Measurements from ENCODE around the gene IGF1. TPM values are rescaled to one million over a fixed set of nuclear protein-coding genes. Genes with fewer than 3 reads are reported as not detected.

The IGF1 gene
- total RNA-seq, 1 experiment from 2014 or later: not detected

- no peak overlapping the region for H3K4me3 ChIP-seq
- no peaks in the 10 kb centered on the region for H3K9me3 ChIP-seq
- H3K36me3 ChIP-seq: no peaks in the 10 kb centered on the region
- no peak for DNase-seq
- no peaks in the 10 kb centered on the region for H3K27me3 ChIP-seq
These were observed 55.0 kb downstream of the IGF1 start for GRCh38 chr12:102425109-102426039.

DNA sequence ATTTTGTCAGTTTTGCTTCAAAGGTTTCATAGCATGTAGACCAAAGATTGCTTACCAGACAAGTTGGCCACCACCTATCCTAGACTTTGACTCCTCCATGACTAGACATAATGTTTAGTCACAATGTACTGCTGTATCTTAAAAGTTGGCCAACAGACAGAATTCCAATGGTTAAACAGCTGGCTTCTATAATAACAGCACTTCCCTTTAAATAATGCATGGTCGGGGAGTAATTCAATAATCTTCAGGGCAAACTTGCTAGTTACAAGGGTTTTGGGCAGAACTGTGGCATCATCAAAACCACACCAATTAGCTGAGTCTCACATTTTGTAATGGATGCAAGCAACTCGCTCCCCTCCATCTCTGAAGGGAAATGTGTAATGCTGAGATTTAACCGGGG, 56.9 kb downstream of the IGF1 start:
- no peak for DNase-seq

DNA sequence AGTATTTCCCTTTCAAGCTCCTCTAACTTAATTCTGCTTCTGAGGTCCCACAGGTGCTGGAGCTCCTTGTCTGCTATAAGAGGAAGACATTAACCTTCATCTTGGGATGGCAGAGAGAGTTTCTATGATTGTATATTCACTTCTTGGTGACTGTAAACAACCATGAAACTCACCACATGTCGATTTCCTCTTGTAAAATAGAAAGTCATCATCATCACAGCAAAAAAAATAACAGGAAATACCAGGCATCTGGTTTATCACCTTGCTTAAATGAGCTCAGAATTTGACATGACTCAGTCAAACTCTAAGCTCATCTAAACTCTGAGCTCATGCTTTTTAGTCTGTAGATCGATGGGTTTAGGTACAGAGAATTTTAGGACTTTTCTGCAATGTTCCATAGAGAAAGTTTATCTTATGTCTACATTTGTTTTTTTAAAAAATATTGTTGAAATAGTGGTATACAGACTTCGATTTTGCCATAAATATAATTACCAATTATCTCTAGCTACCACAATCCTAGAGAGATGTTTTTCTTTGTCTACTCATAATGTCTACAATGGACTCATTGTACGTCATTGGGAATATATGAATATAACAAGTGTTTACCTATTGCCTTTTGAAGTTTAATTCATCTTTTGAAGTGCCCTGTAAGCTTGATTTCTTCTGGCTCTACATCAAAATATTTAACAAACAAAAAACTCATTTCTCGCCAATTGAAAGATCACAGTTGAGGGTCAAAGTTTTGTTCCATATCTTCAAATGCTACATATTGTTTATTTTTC, 58.4 kb downstream of the IGF1 start:
- Histone ChIP-seq H3K4me3 (no peak overlapping the region), H3K9me3 (no peaks in the 10 kb centered on the region), H3K36me3 (no peaks in the 10 kb centered on the region), H3K27me3 (no peaks in the 10 kb centered on the region)
- DNase-seq: no peak

More for the DNA sequence above, 56.9 kb downstream of the IGF1 start:
- H3K4me3 ChIP-seq: no peak overlapping the region
- no peaks in the 10 kb centered on the region for H3K36me3 ChIP-seq
- H3K27me3 ChIP-seq: no peaks in the 10 kb centered on the region
- H3K9me3 ChIP-seq: no peaks in the 10 kb centered on the region

DNA sequence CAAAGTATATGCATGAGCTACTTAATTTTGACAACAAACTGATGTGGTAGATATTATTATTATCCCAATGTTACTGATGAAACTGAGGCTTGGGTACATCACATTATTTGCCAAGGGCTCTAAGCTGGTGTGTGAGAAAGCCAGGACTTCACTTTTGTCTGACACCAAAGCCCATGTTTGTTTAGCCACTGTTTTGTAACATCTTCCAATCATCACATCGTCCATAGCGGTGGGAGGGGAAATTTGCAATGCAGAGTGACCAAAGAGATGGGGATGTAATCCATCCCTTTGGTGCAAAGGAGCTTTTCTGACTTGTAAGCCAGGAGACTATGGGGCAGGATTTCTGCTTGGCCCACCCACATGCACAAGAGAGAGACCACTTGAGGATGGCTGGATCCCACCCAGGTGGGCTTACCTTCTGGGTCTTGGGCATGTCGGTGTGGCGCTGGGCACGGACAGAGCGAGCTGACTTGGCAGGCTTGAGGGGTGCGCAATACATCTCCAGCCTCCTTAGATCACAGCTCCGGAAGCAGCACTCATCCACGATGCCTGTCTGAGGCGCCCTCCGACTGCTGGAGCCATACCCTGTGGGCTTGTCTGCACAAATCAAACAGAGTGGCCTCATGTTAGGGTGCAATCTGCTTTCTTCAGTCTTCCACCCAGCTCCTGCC, 61.1 kb downstream of the IGF1 start:
- Histone ChIP-seq H3K36me3 (no peaks in the 10 kb centered on the region), H3K9me3 (no peaks in the 10 kb centered on the region), H3K27me3 (no peaks in the 10 kb centered on the region), H3K4me3 (no peak overlapping the region)
- no peak for DNase-seq

GRCh38 chr12:102417055-102417454, 63.3 kb downstream of the IGF1 start:
- Histone ChIP-seq H3K27me3 (no peaks in the 10 kb centered on the region), H3K36me3 (no peaks in the 10 kb centered on the region), H3K9me3 (no peaks in the 10 kb centered on the region), H3K4me3 (no peak overlapping the region)
- no peak for DNase-seq

DNA sequence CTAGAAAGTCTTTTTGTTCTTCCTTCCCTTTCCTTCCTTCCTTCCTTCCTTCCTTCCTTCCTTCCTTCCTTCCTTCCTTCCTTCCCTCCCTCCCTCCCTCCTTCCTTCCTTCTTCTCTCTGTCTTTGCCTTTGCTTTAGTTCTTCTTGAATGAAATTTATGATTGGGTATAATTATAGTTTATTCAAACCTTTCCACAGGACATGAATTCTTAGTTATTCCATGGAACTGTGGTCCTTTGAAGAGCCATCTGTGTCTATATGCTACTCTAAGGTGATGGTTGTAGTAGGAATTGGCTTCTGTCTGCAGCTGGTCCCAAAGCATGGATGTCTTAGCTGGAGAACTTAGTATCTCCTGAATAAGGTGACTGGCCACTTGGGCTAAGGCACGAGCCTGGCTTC, 64.8 kb downstream of the IGF1 start:
- Histone ChIP-seq H3K27me3 (no peaks in the 10 kb centered on the region), H3K9me3 (no peaks in the 10 kb centered on the region), H3K36me3 (no peaks in the 10 kb centered on the region), H3K4me3 (no peak overlapping the region)
- DNase-seq: no peak

- H3K27me3 ChIP-seq: no peaks in the 10 kb centered on the region
- no peaks in the 10 kb centered on the region for H3K36me3 ChIP-seq
- no peak for DNase-seq
- no peaks in the 10 kb centered on the region for H3K9me3 ChIP-seq
- H3K4me3 ChIP-seq: no peak overlapping the region
These were observed 67.0 kb downstream of the IGF1 start for GRCh38 chr12:102413396-102413795.

- H3K4me3 ChIP-seq: no peak overlapping the region
- no peaks in the 10 kb centered on the region for H3K27me3 ChIP-seq
- no peaks in the 10 kb centered on the region for H3K9me3 ChIP-seq
- DNase-seq: no peak
- H3K36me3 ChIP-seq: no peaks in the 10 kb centered on the region
These were observed 69.9 kb downstream of the IGF1 start for GRCh38 chr12:102410511-102410910.

DNA sequence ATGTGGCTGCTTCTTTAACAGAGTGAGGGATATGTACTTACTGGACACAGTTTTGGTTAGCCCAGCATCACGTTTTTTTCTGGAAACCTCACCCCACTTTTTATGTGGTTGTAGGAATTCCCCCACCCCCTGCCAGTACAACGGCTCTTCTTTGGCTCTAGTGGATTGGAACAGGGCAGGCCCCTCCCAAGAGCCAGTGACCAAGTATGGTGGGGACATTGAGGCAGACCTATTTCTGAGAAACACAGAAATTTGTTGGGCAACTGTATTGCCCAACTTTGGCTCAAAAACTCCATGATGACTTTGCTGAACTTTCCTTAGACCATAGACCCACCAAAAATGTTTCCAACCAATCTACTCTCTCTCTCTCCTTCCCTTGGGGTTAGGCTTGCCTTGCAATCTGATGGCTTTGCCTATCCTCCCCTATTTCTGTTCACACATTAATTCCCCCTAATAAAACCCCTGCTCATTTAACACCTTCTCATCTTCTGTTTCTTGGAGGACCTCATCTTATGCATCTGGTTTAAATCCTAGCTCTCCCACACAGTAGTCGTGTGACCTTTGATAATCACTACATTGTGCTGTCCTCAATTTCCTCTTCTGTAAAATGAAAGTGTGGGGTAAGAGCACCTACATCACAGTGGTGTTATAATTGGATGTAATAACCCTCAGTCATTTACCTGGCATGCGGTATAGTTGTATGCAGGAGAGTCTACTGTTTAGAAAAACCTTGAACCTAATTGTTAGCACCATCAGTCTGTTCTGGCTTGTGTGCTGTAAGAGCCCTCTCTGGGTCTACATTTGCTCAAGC, 71.7 kb downstream of the IGF1 start:
- DNase-seq: no peak
- Histone ChIP-seq H3K27me3 (no peaks in the 10 kb centered on the region), H3K9me3 (no peaks in the 10 kb centered on the region)

DNA sequence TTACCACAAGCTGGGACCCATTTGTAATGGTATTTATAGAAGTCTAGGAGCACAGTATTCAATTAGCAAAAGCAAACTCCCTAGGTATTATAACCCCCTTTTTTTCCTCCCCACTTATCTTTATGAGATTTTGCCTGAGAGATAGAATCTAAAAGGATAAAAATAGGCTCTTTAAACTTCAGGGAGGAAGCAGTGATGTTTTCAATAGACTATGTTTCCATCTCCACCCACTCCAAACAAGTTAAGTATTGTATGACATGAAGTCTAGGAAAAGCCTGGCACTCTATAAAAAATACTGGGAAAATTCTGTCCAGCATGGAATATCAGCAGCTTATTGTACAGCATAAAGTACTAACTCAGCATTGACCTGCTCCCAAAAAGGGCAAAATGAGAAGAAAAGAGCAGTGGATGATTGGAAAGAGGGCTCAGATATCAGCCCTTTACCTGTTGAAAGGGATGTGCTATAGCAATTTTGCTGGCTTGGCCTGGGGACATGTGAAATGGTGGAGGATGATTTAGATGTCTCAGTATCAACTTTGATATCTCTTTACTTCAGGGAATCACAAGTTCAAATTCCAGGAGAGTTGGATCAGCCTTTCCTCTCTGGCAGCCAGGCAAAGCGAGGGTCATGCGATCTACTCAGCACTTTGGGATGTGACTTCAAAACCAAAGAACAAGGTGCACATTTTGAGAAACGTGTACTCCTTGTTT, 72.4 kb downstream of the IGF1 start:
- DNase-seq: no peak
- no peak overlapping the region for H3K4me3 ChIP-seq
- no peaks in the 10 kb centered on the region for H3K9me3 ChIP-seq
- H3K36me3 ChIP-seq: no peaks in the 10 kb centered on the region
- H3K27me3 ChIP-seq: no peaks in the 10 kb centered on the region

More for the DNA sequence above, 71.7 kb downstream of the IGF1 start:
- H3K4me3 ChIP-seq: no peak overlapping the region
- H3K36me3 ChIP-seq: no peaks in the 10 kb centered on the region

- no peaks in the 10 kb centered on the region for H3K9me3 ChIP-seq
- no peak overlapping the region for H3K4me3 ChIP-seq
- no peaks in the 10 kb centered on the region for H3K36me3 ChIP-seq
- H3K27me3 ChIP-seq: no peaks in the 10 kb centered on the region
- peak; percentile 4 for DNase-seq
These were observed 74.3 kb downstream of the IGF1 start for GRCh38 chr12:102406033-102406584.

DNA sequence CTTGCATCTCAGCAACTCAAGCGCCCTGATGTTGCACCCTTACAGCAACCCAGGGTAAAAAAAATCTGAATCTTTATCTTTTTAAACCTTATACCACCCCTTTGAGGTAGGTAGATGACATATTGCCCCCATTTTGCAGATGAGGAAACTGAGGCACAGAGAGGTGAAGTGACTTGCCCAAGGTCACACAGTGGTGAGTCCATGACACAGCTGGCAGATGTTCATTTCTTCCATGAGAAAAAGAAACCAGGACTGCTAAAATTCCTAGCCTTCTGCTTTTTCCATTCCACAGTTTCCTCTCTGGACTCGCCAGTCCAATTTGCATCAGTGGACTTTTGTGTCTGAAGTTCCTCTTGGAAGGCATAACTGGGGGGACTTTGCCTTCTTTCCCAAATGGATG, 79.3 kb downstream of the IGF1 start:
- no peaks in the 10 kb centered on the region for H3K9me3 ChIP-seq
- no peak overlapping the region for H3K4me3 ChIP-seq
- no peaks in the 10 kb centered on the region for H3K27me3 ChIP-seq
- H3K36me3 ChIP-seq: no peaks in the 10 kb centered on the region
- no peak for DNase-seq

DNA sequence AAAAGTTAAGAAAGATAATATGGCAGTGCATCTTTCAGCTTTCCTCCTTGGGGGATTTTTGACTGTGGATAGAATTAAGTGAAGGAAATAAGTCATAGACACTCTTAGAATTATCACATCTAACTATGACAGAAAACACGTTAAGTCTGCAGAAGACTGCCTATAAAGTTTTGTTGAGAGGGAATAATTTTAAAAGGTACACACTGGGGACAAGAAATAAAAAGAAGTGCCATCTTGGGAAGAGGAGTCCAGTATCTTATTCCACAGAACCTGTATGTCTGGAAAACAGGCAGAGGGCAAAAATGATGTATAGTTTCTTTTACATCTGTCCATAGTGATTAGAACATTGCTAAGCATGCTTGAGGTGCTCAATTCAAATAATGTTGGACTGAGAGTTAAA, 80.7 kb downstream of the IGF1 start:
- DNase-seq: no peak
- Histone ChIP-seq H3K4me3 (no peak overlapping the region), H3K27me3 (no peaks in the 10 kb centered on the region), H3K9me3 (no peaks in the 10 kb centered on the region), H3K36me3 (no peaks in the 10 kb centered on the region)

DNA sequence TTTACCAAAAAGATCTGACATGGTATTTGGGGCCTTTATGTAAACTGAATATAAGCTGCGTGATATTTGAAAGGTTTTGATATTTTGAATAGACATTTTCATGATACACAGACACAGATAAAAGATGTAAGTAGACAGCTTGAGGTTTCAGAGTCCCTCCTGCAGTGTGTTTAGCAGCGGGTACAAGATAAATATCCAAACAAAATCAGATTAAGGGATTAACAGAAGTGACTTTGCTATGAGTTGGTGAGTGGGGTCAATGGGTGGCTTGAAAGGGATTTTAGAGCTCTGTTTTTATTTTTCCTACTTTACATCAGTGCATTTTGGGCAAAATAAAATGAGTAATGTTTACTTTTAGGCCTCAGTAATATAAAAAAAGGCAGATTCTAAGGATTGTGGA, 84.1 kb downstream of the IGF1 start:
- Histone ChIP-seq H3K36me3 (no peaks in the 10 kb centered on the region), H3K9me3 (no peaks in the 10 kb centered on the region), H3K27me3 (no peaks in the 10 kb centered on the region), H3K4me3 (no peak overlapping the region)
- no peak for DNase-seq

- Histone ChIP-seq H3K27me3 (no peaks in the 10 kb centered on the region), H3K4me3 (no peak overlapping the region), H3K9me3 (no peaks in the 10 kb centered on the region), H3K36me3 (no peaks in the 10 kb centered on the region)
- no peak for DNase-seq
These were observed 86.2 kb downstream of the IGF1 start for GRCh38 chr12:102394200-102394599.

GRCh38 chr12:102390068-102390467, 90.3 kb downstream of the IGF1 start:
- no peak overlapping the region for H3K4me3 ChIP-seq
- no peaks in the 10 kb centered on the region for H3K27me3 ChIP-seq
- DNase-seq: no peak
- H3K9me3 ChIP-seq: no peaks in the 10 kb centered on the region
- H3K36me3 ChIP-seq: no peaks in the 10 kb centered on the region

Measured in MG63 (cell line).